CD4-positive, alpha-beta T cell treated with Interleukin-2 at 100 ng/mL for 4 hours (primary cell): ENCODE results near the gene XDH.

Experiments used
- DNase-seq: peaks from one replicate; pipeline ENCODE4 v3.0.0-alpha.2; 2020; ENCODE audit warnings: low spot score

XDH gene

DNA sequence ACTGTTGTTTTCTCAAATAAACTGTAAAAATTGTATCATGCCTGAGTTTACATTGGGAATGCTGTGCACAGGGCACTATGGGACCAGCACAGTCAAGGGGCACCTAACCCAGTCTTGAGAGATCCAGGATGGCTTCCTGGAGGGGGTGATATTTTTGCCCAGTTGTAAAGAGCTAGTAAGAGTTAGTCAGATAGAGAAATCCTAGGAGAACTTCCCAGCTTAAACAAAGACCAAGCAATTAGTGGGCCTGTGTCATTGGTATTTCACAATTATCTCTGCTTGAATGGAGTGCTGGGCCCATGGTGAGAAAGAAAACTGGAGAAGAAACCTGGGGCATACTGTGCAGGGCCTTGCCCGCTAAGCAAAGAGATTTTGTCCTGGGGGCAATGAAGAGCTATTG, 12.2 kb downstream of the XDH start:
- no peak for DNase-seq

GRCh38 chr2:31401580-31401979, 13.0 kb downstream of the XDH start:
- DNase-seq = no peak

DNA sequence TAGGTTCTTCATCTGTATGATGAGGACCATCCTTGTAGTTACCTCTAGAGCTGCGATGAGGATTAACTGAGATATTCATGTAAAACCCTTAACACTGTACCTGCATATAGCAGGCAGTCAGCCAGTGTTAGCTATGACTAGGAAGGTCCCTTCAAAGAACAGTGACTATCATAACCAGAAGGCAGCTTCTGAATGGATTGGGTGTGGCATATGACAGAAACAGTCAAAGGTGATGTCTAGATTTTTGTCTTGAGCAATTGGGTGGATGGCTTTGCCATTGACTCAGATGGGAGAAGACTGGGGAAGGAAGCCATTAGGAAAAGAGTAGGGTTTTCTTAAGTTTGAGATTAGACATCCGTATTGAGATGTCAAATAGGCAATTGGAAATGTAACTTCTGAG, 15.7 kb downstream of the XDH start:
- no peak for DNase-seq

- DNase-seq = no peak
Observed at GRCh38 chr2:31397094-31397493, 17.4 kb downstream of the XDH start.

DNA sequence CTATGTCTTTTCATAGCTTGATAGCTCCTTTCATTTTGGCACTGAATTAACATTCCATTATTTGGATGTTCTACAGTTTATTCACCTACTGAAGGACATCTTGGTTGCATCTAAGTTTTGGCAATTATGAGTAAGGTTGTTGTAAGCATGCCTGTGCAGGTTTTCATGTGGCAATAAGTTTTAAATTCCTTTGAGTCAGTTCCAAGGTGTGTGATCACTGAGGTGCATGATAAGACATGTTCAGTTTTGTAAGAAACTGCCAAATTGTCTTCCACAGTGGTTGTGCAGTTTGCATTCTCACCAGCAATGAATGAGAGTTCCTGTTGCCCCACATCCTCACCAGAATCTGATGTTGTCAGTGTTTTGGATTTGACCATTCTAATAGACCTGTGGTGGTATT, 24.2 kb downstream of the XDH start:
- DNase-seq = no peak

DNA sequence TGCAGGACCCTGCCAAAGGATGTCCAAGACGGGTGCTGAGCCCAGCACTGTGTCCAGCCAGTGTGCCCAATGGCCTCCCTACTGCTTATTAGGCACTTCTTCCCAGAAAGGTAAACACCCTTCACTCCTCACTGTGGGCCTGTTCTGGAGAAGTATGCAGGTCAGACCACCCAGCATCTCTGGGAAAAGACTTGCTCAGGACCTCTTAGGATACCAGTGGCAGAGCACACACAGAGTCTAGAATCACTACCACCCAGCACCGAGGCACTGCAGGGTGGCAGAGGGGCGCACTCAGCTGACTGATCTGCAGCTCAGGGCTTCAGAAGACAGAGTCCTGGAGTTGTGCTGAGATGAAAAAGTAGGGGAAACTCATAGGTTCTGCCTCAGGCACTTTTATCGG, 25.8 kb downstream of the XDH start:
- no peak for DNase-seq

DNA sequence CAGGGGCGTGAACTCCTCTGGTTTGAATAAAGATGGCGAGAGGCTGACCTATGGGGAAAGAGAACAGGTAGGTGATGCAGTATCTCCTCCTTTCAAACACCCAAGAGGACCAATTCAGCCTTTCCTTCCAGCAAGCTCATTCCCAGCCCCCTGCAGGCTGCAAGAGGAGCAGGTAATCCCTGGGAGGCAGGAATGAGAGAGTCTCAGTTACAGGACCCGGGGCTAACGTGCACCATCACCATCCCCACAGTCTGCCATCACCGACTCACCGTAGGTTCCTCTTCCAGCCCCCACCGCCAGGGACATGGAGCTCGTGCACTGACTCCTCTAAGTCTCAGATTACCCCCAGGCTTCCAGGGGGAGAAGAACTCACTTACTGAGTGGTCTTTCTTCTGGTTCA, 26.7 kb downstream of the XDH start:
- no peak for DNase-seq

DNA sequence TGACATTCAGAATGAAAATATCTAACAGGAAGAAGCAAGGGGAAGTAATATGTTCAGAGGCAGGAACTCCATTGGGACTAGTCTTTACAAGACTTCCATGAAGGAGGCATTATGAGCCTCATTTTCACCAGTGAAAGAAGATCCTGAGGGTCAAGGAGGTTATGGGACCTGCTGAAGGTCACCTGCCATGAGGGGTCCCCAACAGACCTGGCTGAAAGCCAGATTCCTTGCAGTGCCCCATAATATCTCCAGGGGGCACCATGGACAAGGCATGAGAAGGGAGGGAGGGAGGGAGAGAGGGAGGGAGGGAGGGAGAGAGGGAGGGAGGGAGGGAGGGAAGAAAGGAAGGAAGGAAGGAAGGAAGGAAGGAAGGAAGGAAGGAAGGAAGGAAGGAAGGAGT, 27.9 kb downstream of the XDH start:
- no peak for DNase-seq

GRCh38 chr2:31386172-31386571, 28.4 kb downstream of the XDH start:
- DNase-seq = no peak

DNA sequence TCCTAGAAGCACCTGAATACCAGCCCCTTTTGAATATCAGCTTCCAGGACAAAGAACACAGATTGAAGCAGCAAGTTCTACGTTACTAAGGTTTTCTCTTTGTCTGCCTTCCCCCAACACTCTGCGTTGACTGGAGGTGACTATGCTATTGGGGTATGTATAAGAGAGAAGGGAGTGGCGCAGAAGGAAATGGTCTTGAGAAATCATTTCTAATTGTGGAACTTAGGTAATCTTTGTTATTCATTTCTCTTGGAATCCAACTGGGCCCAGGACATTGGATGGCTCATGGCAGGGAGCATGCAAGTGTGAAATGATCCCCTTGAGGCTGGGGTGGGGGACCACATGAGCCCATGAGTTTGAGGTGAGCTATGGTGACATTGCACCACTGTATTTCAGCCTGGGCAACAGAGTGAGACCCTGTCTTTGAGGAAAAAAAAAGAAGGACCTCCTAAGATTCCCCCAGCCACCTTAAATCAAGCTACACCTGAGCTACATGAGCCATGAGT, 29.7 kb downstream of the XDH start:
- DNase-seq = no peak

GRCh38 chr2:31384351-31384750, 30.2 kb downstream of the XDH start:
- DNase-seq = no peak

DNA sequence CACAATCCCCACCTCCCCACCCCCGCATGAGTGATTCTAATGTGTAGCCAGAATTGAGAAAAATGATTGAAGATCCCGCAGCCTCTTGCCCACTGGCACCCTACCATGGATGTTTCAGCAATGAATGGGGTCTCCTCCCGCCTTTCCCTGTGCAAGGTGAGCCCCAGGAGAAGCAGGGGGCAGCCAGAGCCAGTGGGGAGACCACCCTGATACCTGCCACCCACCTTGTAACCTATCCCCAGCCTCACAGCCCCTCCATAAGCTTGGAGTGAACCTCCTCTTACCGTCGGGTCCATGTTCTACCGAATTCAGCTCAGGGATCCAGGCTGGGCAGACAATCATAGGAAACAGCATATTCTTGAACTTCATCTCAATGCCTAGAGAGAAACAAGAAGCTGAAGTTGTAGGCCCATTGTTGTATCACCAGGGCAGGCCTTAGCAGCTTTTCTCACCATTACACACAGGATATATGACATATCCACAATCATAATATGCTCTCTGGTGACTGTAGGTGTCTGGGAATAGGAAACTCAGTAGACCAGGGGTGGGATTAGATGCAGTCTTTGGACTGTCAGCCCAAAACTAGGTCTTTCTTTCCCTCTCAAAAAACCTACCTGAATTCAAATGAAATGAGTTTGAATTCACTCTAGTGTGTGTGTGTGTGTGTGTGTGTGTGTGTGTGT, 30.9 kb downstream of the XDH start:
- no peak for DNase-seq

- no peak for DNase-seq
Observed at GRCh38 chr2:31382452-31383120, 32.0 kb downstream of the XDH start.

DNA sequence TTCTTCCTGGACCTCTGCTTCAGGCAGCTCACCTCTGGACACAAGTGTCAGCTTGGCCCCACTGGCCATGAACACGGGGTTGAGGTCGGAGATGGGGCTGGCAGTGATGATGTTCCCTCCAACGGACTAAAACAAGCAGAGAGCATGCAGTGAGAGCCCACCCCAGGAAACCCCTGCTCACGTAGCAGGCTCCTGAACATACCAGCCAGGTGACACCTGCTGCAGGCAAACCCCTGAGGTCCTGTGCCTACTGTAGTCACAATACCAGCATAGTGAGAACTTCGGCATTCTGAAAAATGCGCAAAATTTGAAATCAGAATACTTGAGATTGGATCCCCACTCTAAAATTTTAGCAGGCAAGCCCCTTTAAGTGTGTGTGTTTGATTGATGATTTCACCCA, 32.9 kb downstream of the XDH start:
- DNase-seq = no peak

- no peak for DNase-seq
Observed at GRCh38 chr2:31380243-31380642, 34.3 kb downstream of the XDH start.

- DNase-seq = no peak
Observed at GRCh38 chr2:31379747-31380146, 34.8 kb downstream of the XDH start.

DNA sequence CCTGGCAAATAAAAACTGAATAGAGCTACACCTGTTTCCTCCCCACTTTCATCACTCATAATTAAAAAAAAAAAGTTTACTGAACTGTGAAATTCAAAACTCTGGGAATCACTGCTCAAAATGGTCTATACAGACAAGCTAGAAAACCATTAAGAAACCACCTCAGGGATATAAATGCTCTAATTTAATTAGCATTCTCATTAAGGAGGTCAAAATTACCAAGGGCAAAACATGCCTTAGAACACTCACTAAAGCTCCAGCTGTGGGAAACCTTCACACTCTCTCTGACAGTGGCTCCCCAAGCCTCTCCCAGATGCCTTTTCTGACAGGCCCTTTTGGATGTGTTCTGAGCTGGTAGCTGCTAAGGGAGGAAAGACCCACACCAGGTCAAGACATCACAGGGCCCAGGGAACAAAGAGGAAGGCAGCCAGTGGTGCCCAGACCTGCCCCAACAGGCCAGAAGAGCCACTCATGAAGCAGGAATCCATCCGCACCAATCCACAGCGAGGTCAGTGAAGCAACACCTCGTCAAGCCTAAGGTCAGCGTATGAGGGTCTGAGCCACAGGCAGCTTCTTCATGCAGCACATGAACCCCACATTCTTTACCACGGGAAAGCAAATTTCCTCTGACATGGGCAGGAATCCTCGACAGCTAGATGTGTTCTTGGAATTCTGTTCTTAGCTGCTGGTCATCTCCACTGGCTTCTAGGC, 35.6 kb downstream of the XDH start:
- no peak for DNase-seq

DNA sequence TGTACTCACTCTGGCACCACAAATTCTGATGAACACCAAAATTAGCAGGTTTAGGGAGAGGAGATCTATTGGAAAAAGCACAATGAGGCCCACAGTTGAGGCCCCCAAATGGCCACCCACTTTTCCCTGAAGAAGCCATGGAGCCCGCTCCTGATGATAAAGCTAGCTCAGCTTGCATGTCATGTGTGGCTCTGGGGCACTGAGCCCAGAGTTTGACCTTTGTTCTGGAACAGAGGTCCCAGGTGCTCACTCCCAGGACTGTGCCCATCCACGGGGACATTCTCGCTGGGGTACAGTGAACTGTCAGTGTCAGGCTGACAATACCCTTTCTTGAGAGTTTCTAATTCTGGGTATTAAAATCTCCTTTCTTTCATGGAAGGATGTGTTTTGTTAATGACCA, 36.2 kb downstream of the XDH start:
- DNase-seq = no peak

- no peak for DNase-seq
Observed at GRCh38 chr2:31373127-31373526, 41.4 kb downstream of the XDH start.

DNA sequence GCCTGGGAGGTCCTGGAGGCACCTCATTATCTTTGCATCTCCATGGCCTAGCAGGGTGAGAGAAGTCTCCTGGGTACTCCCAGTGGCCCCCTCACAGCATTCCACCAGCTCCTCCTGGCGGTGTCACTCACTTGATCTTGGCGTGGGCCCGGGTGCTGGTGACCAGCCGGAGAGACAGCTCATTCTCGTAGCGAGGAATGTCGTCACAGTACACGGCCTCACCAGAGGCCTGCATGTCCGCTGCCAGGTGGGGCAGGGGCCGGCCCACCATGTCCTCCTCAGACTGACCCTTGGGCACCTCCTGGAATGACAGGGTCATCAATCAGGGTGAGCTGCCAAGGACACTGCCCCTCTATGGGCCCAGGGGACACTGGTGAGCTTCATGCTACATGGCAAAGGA, 42.4 kb downstream of the XDH start:
- no peak for DNase-seq

- no peak for DNase-seq
Observed at GRCh38 chr2:31371691-31372090, 42.9 kb downstream of the XDH start.

DNA sequence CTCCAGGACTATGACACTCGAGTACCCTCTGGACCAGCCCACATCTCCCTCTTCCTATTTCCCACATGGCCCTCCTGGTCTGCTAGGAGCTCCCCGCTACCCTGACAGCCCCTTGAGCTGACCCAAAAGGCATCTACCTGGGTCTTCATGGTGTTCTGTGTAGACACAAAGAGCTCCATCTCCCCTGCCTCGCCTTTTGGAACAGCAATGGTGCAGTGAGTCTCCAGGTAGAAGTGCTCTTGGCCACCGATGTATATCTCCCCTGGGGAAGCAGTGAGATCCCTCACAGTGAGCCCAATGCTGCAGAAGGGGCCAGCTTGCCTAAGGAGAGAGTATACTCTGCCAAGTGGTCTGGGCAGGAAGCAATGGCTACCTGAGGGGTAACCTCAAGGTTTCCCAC, 47.8 kb downstream of the XDH start:
- no peak for DNase-seq

DNA sequence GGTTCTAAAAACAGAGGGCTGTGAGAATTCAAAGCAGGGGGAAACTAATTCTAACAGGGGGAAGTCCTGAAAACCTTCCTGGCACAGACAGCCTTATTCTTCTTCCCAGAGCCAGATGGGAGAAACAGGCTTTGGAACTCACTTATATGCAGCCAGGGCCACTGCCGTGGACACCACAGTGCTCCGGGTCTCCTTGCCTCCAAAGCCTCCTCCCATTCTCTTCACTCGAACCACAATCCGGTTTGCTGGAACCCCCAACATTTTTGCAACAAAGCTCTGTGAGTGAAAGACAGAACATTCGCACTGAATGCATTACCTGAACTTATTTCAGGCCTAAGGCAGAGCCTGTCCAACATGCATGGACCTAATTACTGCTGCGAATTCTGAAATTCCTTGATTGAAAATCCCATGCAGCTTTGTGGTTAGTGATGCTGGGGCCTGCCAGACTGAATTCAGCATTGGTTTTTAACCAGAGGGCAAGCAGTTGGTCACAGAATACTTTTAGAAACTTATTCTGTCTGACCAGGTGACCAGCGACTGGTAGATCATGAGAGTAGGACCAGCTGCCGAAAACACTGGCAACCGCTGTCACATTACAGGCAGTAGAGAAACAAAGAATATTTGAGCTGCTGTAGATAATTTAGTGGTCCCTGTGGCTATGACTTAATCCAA, 48.6 kb downstream of the XDH start:
- no peak for DNase-seq
